IMR-90 (cell line): Measurements from ENCODE around the gene VNN1. TPM values are rescaled to one million over a fixed set of nuclear protein-coding genes. Genes with fewer than 3 reads are reported as not detected.

Source experiments
- ATAC-seq: fragments of 200-7000 bp; cut with Tn5 transposase; 2 replicates; pipeline ENCODE4 v1.9.1; 2020; ENCODE audit warnings: low read depth, mild to moderate bottlenecking, moderate library complexity
- BruUV-seq: library from RNA; stranded (reverse); fragments of 400-500 nt; replicated peaks from 2 replicates; lab custom pipeline; 2021; lab: Mats Ljungman, UMichigan
- CTCF ChIA-PET: fragments of 300-600 bp; formaldehyde crosslinking; extraction: SDS; loops from one replicate; lab custom pipeline; 2021; ENCODE audit warnings: antibody characterized with exemption; lab: Yijun Ruan, JAX
- POLR2A ChIA-PET: fragments of 300-600 bp; sonication (Branson Sonifier 250); formaldehyde crosslinking; loops from one replicate; lab custom pipeline; 2022; ENCODE audit warnings: antibody characterized with exemption; ENCODE audit not compliant: unreplicated experiment; lab: Charles Lee
- DNase-seq: peaks from one replicate; pipeline ENCODE4 v3.0.0; 2013
- H2AFZ ChIP-seq: replicated peaks from 2 replicates; pipeline ENCODE3; 2013; ENCODE audit warnings: low read length, mild to moderate bottlenecking; ENCODE audit not compliant: poor library complexity
- H2AK5ac ChIP-seq: 2 replicates; pipeline ENCODE4 v1.6.1; 2013; ENCODE audit warnings: low read depth, low read length, inconsistent platforms
- H2AK9ac ChIP-seq: replicated peaks from 2 replicates; pipeline ENCODE3; 2013; ENCODE audit warnings: mild to moderate bottlenecking, low read depth, low read length, moderate library complexity; ENCODE audit not compliant: poor library complexity
- H2BK120ac ChIP-seq: 2 replicates; pipeline ENCODE4 v1.6.1; 2013; ENCODE audit warnings: low read depth, low read length, inconsistent platforms
- H2BK15ac ChIP-seq: 3 replicates; pipeline ENCODE4 v1.6.1; 2013; ENCODE audit warnings: low read depth, low read length, inconsistent platforms
- H2BK20ac ChIP-seq: 2 replicates; pipeline ENCODE4 v1.6.1; 2013; ENCODE audit warnings: low read depth, mild to moderate bottlenecking, inconsistent platforms, low read length, moderate library complexity
- H2BK5ac ChIP-seq: 2 replicates; pipeline ENCODE4 v1.6.1; 2013; ENCODE audit warnings: mild to moderate bottlenecking, low read depth, low read length, inconsistent platforms; ENCODE audit not compliant: poor library complexity, severe bottlenecking
- H3K14ac ChIP-seq: replicated peaks from 2 replicates; pipeline ENCODE4 v1.6.1; 2013; ENCODE audit warnings: low read depth, low read length, inconsistent platforms
- H3K18ac ChIP-seq: 2 replicates; pipeline ENCODE4 v1.6.1; 2013; ENCODE audit warnings: low read depth, low read length, control low read depth
- H3K23ac ChIP-seq: 2 replicates; pipeline ENCODE4 v1.6.1; 2013; ENCODE audit warnings: low read depth, low read length, inconsistent platforms
- H3K27ac ChIP-seq: 2 replicates; pipeline ENCODE4 v1.5.1; 2013; ENCODE audit warnings: mild to moderate bottlenecking, control low read depth, low read length; ENCODE audit not compliant: insufficient read depth
- H3K27me3 ChIP-seq: 2 replicates; pipeline ENCODE4 v1.6.1; 2013; ENCODE audit warnings: low read length; ENCODE audit not compliant: control insufficient read depth, insufficient read depth
- H3K36me3 ChIP-seq: 2 replicates; pipeline ENCODE4 v1.6.1; 2013; ENCODE audit warnings: low read length, mixed read lengths; ENCODE audit not compliant: control insufficient read depth, insufficient read depth
- H3K4ac ChIP-seq: 2 replicates; pipeline ENCODE4 v1.6.1; 2013; ENCODE audit warnings: low read depth, low read length, inconsistent platforms
- H3K4me1 ChIP-seq: 2 replicates; pipeline ENCODE4 v1.6.1; 2013; ENCODE audit warnings: low read length, mixed read lengths; ENCODE audit not compliant: control insufficient read depth, insufficient read depth
- H3K4me2 ChIP-seq: 2 replicates; pipeline ENCODE4 v1.6.1; 2013; ENCODE audit warnings: low read depth, mild to moderate bottlenecking, control low read depth, low read length, moderate library complexity
- H3K4me3 ChIP-seq: 2 replicates; pipeline ENCODE4 v1.5.1; 2013; ENCODE audit warnings: low read depth, mild to moderate bottlenecking, control low read depth, low read length, moderate library complexity; ENCODE audit not compliant: insufficient read depth
- H3K56ac ChIP-seq: 2 replicates; pipeline ENCODE4 v1.6.1; 2013; ENCODE audit warnings: low read length, inconsistent platforms; ENCODE audit not compliant: insufficient read depth; ENCODE audit errors: extremely low read depth
- H3K79me1 ChIP-seq, 2 experiments: 2 replicates each; pipeline ENCODE4 v1.6.1; 2013; ENCODE audit warnings: low read length in 2 of 2, inconsistent platforms in 1 of 2, low read depth in 1 of 2
- H3K9ac ChIP-seq: 2 replicates; pipeline ENCODE4 v1.6.1; 2013; ENCODE audit warnings: low read depth, low read length, control low read depth
- H3K9me1 ChIP-seq: 2 replicates; pipeline ENCODE4 v1.6.1; 2013; ENCODE audit warnings: low read length, inconsistent platforms; ENCODE audit not compliant: insufficient read depth
- H3K9me3 ChIP-seq: 2 replicates; pipeline ENCODE4 v1.6.1; 2013; ENCODE audit warnings: low read length; ENCODE audit not compliant: control insufficient read depth, insufficient read depth
- H4K20me1 ChIP-seq: 2 replicates; pipeline ENCODE4 v1.6.1; 2013; ENCODE audit warnings: low read length, inconsistent platforms; ENCODE audit not compliant: insufficient read depth
- H4K5ac ChIP-seq: 2 replicates; pipeline ENCODE4 v1.6.1; 2013; ENCODE audit warnings: mild to moderate bottlenecking, low read depth, low read length, control low read depth
- H4K8ac ChIP-seq, 2 experiments: 2 replicates each; pipeline ENCODE4 v1.6.1; 2013; ENCODE audit warnings: low read depth in 2 of 2, low read length in 2 of 2, control low read depth in 1 of 2, inconsistent platforms in 1 of 2
- H4K91ac ChIP-seq: 2 replicates; pipeline ENCODE4 v1.6.1; 2013; ENCODE audit warnings: low read depth, low read length, inconsistent platforms; ENCODE audit not compliant: insufficient read depth
- CEBPB ChIP-seq: IDR thresholded peaks from 2 replicates; pipeline ENCODE4 v1.6.1; 2012; ENCODE audit warnings: low read depth, low read length, improper control_type of control experiment
- ELK1 ChIP-seq: fragments of 150-350 bp; IDR thresholded peaks from 2 replicates; pipeline ENCODE4 v1.6.1; 2016; ENCODE audit warnings: low read depth, mild to moderate bottlenecking, low read length, moderate library complexity, borderline replicate concordance
- WGBS, 2 experiments: methylation state at CpG; one replicate each; pipeline versions ENCODE4 v1.1.5 to v1.1.7; 2013; ENCODE audit warnings: missing lambda C conversion rate in 2 of 2; ENCODE audit not compliant: insufficient read length in 1 of 2; ENCODE audit errors: extremely low coverage in 2 of 2; 5-methylcytosine and 5-hydroxymethylcytosine counted together
- dilution Hi-C: fragments of 300-500 bp; cut with HindIII; formaldehyde crosslinking; loops from one replicate; pipeline ENCODE4 v1.14.3; 2018; ENCODE audit warnings: low sequenced_read_pairs; ENCODE audit not compliant: unreplicated experiment
- in situ Hi-C: fragments of 300-500 bp; cut with MboI; formaldehyde crosslinking; loops from 3 replicates; pipeline ENCODE4 v1.14.3; 2019; ENCODE audit warnings: low sequenced_read_pairs, inconsistent platforms, mixed read lengths
- intact Hi-C: fragments of 100-400 bp; cut with micrococcal nuclease; formaldehyde crosslinking; loops from 2 replicates; pipeline ENCODE4 v1.10.0; 2022
- polyA plus RNA-seq, 3 experiments: library from polyadenylated mRNA; depleted of rRNA; stranded (reverse); fragments of >200 nt; gene quantifications; 2 replicates each; pipeline ENCODE4 v1.2.3, GENCODE V29; 2012; ENCODE audit warnings: low replicate concordance in 1 of 3
- total RNA-seq: library from RNA; depleted of rRNA; stranded (reverse); fragments of >200 nt; gene quantifications from 2 replicates; pipeline ENCODE4 v1.2.3, GENCODE V29; 2012

The VNN1 gene
- total and polyA plus RNA-seq, 2 of the 4 experiments (the other 2 are of a cell fraction), result 0.07 TPM; not detected in 1

- H2BK20ac ChIP-seq, result peak overlapping the region; percentile 27; the same call in 1 of the 2 replicates
- no peak overlapping the region for H2BK5ac ChIP-seq
- ChIA-PET POLR2A (no interaction called here), CTCF (no interaction called here)
- 100% methylated on average over 1 of the region's 3 CpGs; no CpG with 5 or more reads in 1 of the 2 experiments for WGBS, 2 experiments
- H3K4me2 ChIP-seq, result no peak overlapping the region
- no peak overlapping the region for H3K56ac ChIP-seq
- H3K27me3 ChIP-seq, result no peaks in the 10 kb centered on the region
- H3K79me1 ChIP-seq, result no peaks in the 10 kb centered on the region
- H2AK9ac ChIP-seq, result no peak overlapping the region
- no peak overlapping the region for H3K4ac ChIP-seq
- no peak overlapping the region for H3K27ac ChIP-seq
- no peak overlapping the region for H3K23ac ChIP-seq
- H3K9me3 ChIP-seq, result no peaks in the 10 kb centered on the region
- ATAC-seq, result 0 out of 2 replicates have a peak, but pooled peaks have one; percentile 27
- no peak overlapping the region for H4K91ac ChIP-seq
- peak overlapping the region; percentile 26; the same call in 1 of the 2 replicates for H2BK120ac ChIP-seq
- intact Hi-C loops (no loop called here), in situ Hi-C loops (no loop called here), dilution Hi-C loops (no loop called here)
- 0 out of 2 replicates have a peak overlapping the region, but pooled peaks have one; percentile 27 for H2AK5ac ChIP-seq
- no peak overlapping the region for H3K9ac ChIP-seq
- no peak overlapping the region for H2AFZ ChIP-seq
- no peaks in the 10 kb centered on the region for H3K9me1 ChIP-seq
- TF ChIP-seq ELK1 (no peak), CEBPB (peak; percentile 22; the same call in 1 of the 2 replicates)
- H3K18ac ChIP-seq, result no peak overlapping the region; the same call in 1 of the 2 replicates
- H4K8ac ChIP-seq, result no peak overlapping the region
- peak; percentile 10 for DNase-seq
- no peak overlapping the region for H2BK15ac ChIP-seq
- BruUV-seq, result no TSS peak
- H4K5ac ChIP-seq, result no peak overlapping the region
- H3K36me3 ChIP-seq, result no peaks in the 10 kb centered on the region
- H4K20me1 ChIP-seq, result no peaks in the 10 kb centered on the region
- H3K4me1 ChIP-seq, result 0 out of 2 replicates have a peak, but pooled peaks cover 4% of the 10 kb centered on the region
- H3K14ac ChIP-seq, result no peak overlapping the region
- no peak overlapping the region for H3K4me3 ChIP-seq
Measured at GRCh38 chr6:132708771-132709170, 5.1 kb downstream of the VNN1 start.
